ENCODE results near the gene AP1G1. TPM values are rescaled to one million over a fixed set of nuclear protein-coding genes. Genes with fewer than 3 reads are reported as not detected.

Gene AP1G1
- total and polyA plus RNA-seq, 2 experiments from 2014 or later: 25.8 to 51.8 TPM

DNA sequence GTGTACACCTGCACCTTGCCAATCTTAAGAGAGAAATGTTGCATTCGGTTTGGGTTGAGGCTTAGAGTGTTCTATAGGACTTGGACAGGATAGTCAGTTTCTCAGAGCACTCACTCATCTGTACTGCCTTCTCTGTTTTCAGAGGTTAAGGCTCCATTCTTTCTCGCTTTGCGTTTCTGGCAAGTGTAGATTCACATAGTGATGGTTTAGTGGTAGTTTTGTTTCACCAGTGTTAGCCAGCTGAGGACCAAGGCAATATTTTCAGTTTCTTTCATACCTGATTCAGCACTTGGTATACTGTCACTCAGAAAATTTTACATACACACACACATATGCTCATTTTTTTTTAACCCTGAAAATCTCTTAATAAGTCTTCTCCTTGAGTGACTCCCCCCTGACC lies 38.5 kb upstream of the AP1G1 start:
- peaks cover 11% of the 10 kb centered on the region; the same call in 1 of the 2 replicates for H3K4me1 ChIP-seq (ENCODE audit: insufficient read depth)
- no peaks in the 10 kb centered on the region for H3K9me3 ChIP-seq (ENCODE audit: low read depth)
- 0 out of 2 replicates have a peak, but pooled peaks cover 5% of the 10 kb centered on the region for H4K20me1 ChIP-seq (ENCODE audit: insufficient read depth)
- H2AFZ ChIP-seq: no peak overlapping the region
- H3K27ac ChIP-seq: no peak overlapping the region
- DNase-seq: peak; percentile 20
- TF ChIP-seq EZH2 (IDR thresholded peaks at IDR 0.05; ENCODE audit: insufficient read depth, poor library complexity, severe bottlenecking) (no peak), EZH2phosphoT487 (IDR thresholded peaks at IDR 0.05; ENCODE audit: insufficient read depth, low read depth) (no peak)
- no peaks in the 10 kb centered on the region for H3K27me3 ChIP-seq (replicated peaks; ENCODE audit: insufficient read depth)
- peaks cover 16% of the 10 kb centered on the region; the same call in 1 of the 2 replicates for H3K36me3 ChIP-seq (ENCODE audit: low read depth)
- H3K4me3 ChIP-seq: peak overlapping the region; percentile 97
- H3K79me2 ChIP-seq (ENCODE audit: insufficient read depth): peaks cover 51% of the 10 kb centered on the region
- H3K9ac ChIP-seq: peak overlapping the region; percentile 95
- no peaks in the 10 kb centered on the region for H3K9me2 ChIP-seq (ENCODE audit: insufficient read depth)
- whole genome bisulfite sequencing, 2 experiments (ENCODE audit: low coverage in 1 of 2, low lambda C conversion rate in 2 of 2, missing lambda C conversion rate in 2 of 2): 40 to 50% methylated on average over 3 of the region's 3 CpGs
- no peaks in the 10 kb centered on the region for H3F3A ChIP-seq (ENCODE audit: insufficient read depth)
- peak overlapping the region; percentile 97 for H3K4me2 ChIP-seq (ENCODE audit: unreplicated experiment)
- in situ Hi-C loops (cut with MboI): no loop called here

DNA sequence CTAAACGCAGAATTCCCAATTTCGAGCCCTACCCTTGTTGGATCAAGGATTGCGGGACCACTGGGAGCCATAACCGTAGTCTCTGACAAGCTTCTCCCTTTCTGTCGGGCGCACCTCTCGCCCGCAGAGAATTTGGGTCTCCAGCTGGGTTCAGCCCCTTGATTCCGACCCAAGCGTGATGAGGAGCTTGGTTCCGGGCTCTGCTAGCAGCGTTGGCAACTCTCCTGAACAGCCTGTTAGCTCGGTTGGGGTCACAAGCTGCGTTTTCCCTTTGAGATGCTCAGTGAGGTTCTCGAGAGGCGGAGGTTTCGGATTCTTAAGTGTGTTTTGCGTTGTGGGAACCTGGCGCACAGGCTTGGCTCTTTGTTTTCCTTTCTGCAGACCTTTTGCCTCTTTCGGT lies 37.8 kb upstream of the AP1G1 start:
- DNase-seq: peak; percentile 69
- Histone ChIP-seq H3K4me1 (ENCODE audit: insufficient read depth) (peaks cover 11% of the 10 kb centered on the region; the same call in 1 of the 2 replicates), H4K20me1 (ENCODE audit: insufficient read depth) (0 out of 2 replicates have a peak, but pooled peaks cover 5% of the 10 kb centered on the region), H2AFZ (peak overlapping the region; percentile 68), H3K9me3 (ENCODE audit: low read depth) (no peaks in the 10 kb centered on the region), H3K9me2 (ENCODE audit: insufficient read depth) (no peaks in the 10 kb centered on the region), H3K36me3 (ENCODE audit: low read depth) (peaks cover 16% of the 10 kb centered on the region; the same call in 1 of the 2 replicates), H3K4me2 (ENCODE audit: unreplicated experiment) (peak overlapping the region; percentile 97), H3K4me3 (peak overlapping the region; percentile 97), H3K27ac (peak overlapping the region; percentile 48), H3K79me2 (ENCODE audit: insufficient read depth) (peaks cover 44% of the 10 kb centered on the region), H3K27me3 (replicated peaks; ENCODE audit: insufficient read depth) (no peaks in the 10 kb centered on the region), H3F3A (ENCODE audit: insufficient read depth) (no peaks in the 10 kb centered on the region), H3K9ac (peak overlapping the region; percentile 95)
- TF ChIP-seq EZH2phosphoT487 (IDR thresholded peaks at IDR 0.05; ENCODE audit: insufficient read depth, low read depth): no peak
- TF ChIP-seq EZH2 (IDR thresholded peaks at IDR 0.05; ENCODE audit: insufficient read depth, poor library complexity, severe bottlenecking): no peak
- WGBS, 2 experiments (ENCODE audit: low coverage in 1 of 2, low lambda C conversion rate in 2 of 2, missing lambda C conversion rate in 2 of 2): 2% methylated on average over 20 of the region's 20 CpGs
- in situ Hi-C loops (cut with MboI): no loop called here

DNA sequence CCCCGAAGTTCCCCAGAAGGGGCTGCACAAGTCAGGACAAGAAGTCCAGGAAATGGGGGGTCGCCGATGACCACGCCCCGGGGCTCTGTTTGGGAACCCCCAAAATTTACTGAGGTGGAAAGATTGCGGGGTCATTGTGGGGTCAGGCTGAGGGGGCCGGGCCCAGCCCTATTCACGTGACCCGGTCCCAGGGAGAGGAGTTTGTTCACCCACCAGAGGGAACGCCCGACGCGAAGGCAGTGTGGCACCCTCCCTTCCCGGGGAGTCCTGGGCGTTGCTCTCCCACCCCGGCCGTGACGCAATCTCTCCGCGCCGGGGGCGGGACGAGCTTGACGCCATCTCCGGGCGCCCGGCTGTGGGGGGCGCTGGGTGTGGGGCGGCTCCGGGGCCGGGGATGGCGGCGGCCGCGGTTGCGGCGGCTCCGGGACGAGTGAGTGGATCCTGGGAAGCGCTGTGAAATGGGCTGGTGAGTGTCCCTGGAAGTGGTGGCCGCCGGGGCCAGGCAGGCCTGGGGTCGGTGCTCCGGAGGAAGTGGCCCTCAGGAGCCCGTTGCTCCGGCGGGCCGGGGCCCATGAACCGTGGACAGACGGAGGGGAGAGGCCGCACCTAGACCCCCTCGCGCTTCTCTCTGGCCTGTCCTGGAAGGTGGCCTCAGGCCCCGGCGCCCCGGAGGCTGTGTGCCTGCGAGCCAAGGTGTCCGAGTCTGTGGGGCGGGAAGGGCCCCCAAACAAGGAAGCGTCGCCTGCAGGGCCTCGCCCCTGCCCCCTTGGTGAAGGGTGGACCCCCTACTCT lies 37.2 kb upstream of the AP1G1 start, which contains the start of gene ATXN1L:
Gene ATXN1L, plus strand, starts transcription at position 338 of the 792 bp plus-strand sequence. CDS start 3,765 bp downstream, outside the sequence.
- H4K20me1 ChIP-seq (ENCODE audit: insufficient read depth): 0 out of 2 replicates have a peak, but pooled peaks cover 5% of the 10 kb centered on the region
- peak within 1 kb of the TSS; percentile 97 for H3K4me2 ChIP-seq (ENCODE audit: unreplicated experiment)
- H2AFZ ChIP-seq: peak within 1 kb of the TSS; percentile 89
- WGBS, 2 experiments (ENCODE audit: low coverage in 1 of 2, low lambda C conversion rate in 2 of 2, missing lambda C conversion rate in 2 of 2): 1% methylated on average over 46 to 61 of the region's 62 CpGs
- in situ Hi-C loops (cut with MboI): no loop called here
- peaks cover 16% of the 10 kb centered on the region; the same call in 1 of the 2 replicates for H3K36me3 ChIP-seq (ENCODE audit: low read depth)
- no peaks in the 10 kb centered on the region for H3K9me2 ChIP-seq (ENCODE audit: insufficient read depth)
- H3K27me3 ChIP-seq (replicated peaks; ENCODE audit: insufficient read depth): no peaks in the 10 kb centered on the region
- DNase-seq: peak; percentile 96
- no peaks in the 10 kb centered on the region for H3F3A ChIP-seq (ENCODE audit: insufficient read depth)
- peak within 1 kb of the TSS; percentile 65 for H3K27ac ChIP-seq
- peaks cover 11% of the 10 kb centered on the region; the same call in 1 of the 2 replicates for H3K4me1 ChIP-seq (ENCODE audit: insufficient read depth)
- TF ChIP-seq EZH2phosphoT487 (IDR thresholded peaks at IDR 0.05; ENCODE audit: insufficient read depth, low read depth) (no peak), EZH2 (IDR thresholded peaks at IDR 0.05; ENCODE audit: insufficient read depth, poor library complexity, severe bottlenecking) (no peak)
- H3K9ac ChIP-seq: peak within 1 kb of the TSS; percentile 95
- no peaks in the 10 kb centered on the region for H3K9me3 ChIP-seq (ENCODE audit: low read depth)
- peaks cover 38% of the 10 kb centered on the region for H3K79me2 ChIP-seq (ENCODE audit: insufficient read depth)
- peak within 1 kb of the TSS; percentile 97 for H3K4me3 ChIP-seq

DNA sequence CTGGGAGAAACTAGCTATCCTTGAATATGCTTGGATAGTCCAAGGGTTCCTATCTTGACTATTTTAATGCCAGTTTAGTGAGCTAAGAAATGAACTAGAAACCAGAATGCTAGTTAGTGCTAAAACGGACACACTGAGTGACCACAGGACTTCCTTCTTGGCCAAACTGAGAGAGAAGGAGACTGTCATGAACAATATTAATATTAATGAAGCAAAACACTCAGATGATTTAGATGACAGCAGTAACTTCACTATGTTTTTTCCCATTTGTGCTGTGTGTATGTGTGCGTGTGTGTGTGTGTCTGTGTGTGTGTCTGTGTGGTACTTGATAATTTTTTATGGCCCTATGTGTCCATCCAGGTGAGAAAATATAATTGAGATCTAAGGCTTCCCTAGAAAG lies 34.9 kb upstream of the AP1G1 start:
- no peak overlapping the region for H2AFZ ChIP-seq
- peaks cover 4% of the 10 kb centered on the region; the same call in 1 of the 2 replicates for H3K36me3 ChIP-seq (ENCODE audit: low read depth)
- no peak overlapping the region for H3K27ac ChIP-seq
- TF ChIP-seq EZH2 (IDR thresholded peaks at IDR 0.05; ENCODE audit: insufficient read depth, poor library complexity, severe bottlenecking) (no peak), EZH2phosphoT487 (IDR thresholded peaks at IDR 0.05; ENCODE audit: insufficient read depth, low read depth) (no peak)
- peaks cover 6% of the 10 kb centered on the region for H3F3A ChIP-seq (ENCODE audit: insufficient read depth)
- H3K9ac ChIP-seq: no peak overlapping the region
- H3K4me1 ChIP-seq (ENCODE audit: insufficient read depth): peaks cover 21% of the 10 kb centered on the region; the same call in 1 of the 2 replicates
- H3K79me2 ChIP-seq (ENCODE audit: insufficient read depth): peaks cover 27% of the 10 kb centered on the region
- H3K9me3 ChIP-seq (ENCODE audit: low read depth): no peaks in the 10 kb centered on the region
- H3K4me2 ChIP-seq (ENCODE audit: unreplicated experiment): no peak overlapping the region
- no peaks in the 10 kb centered on the region for H3K27me3 ChIP-seq (replicated peaks; ENCODE audit: insufficient read depth)
- H3K4me3 ChIP-seq: no peak overlapping the region
- H4K20me1 ChIP-seq (ENCODE audit: insufficient read depth): 0 out of 2 replicates have a peak, but pooled peaks cover 5% of the 10 kb centered on the region
- no peak for DNase-seq
- in situ Hi-C loops (cut with MboI): no loop called here
- no peaks in the 10 kb centered on the region for H3K9me2 ChIP-seq (ENCODE audit: insufficient read depth)
- 66 to 80% methylated on average over 2 of the region's 2 CpGs for WGBS, 2 experiments (ENCODE audit: low coverage in 1 of 2, low lambda C conversion rate in 2 of 2, missing lambda C conversion rate in 2 of 2)

All from GM23248 (cell line).